Spleen (tissue), 7 donors: ENCODE data around the gene CLPX.

Experiments
- POLR2A ChIP-seq, 3 donors: fragments of 450-650 bp; IDR thresholded peaks; one replicate each; pipeline ENCODE4 v1.5.1; 2017; ENCODE audit warnings: antibody characterized with exemption in 3 of 3, mild to moderate bottlenecking in 1 of 3
- POLR2AphosphoS5 ChIP-seq, 3 donors: sonication (generic); formaldehyde crosslinking; IDR thresholded peaks; one replicate each; pipeline ENCODE4 v1.5.1; 2017; ENCODE audit warnings: antibody characterized with exemption in 3 of 3
- TF ChIP-seq, protein P1 (sequence below), 11 experiments: fragments of 200-600 bp in 7 of 11; fragments of 450-650 bp in 4 of 11; sonication (generic) in 4 of 11; IDR thresholded peaks in 8 of 11; conservative IDR thresholded peaks in 3 of 11; 1 replicate in 7 of 11; 2 replicates in 4 of 11; pipeline versions ENCODE4 v1.4.0 to v1.8.0; 2016 to 2021; ENCODE audit warnings: antibody characterized with exemption in 11 of 11, inconsistent platforms in 4 of 11, mild to moderate bottlenecking in 1 of 11
- donor health status: DM: no; HTN: no; CAD: no; lungs with moderate emphysema.
- donor health status: DM: no; HTN: no; CAD: no.
- donor health status: DM: no; HTN: no; CAD: no.

DNA sequence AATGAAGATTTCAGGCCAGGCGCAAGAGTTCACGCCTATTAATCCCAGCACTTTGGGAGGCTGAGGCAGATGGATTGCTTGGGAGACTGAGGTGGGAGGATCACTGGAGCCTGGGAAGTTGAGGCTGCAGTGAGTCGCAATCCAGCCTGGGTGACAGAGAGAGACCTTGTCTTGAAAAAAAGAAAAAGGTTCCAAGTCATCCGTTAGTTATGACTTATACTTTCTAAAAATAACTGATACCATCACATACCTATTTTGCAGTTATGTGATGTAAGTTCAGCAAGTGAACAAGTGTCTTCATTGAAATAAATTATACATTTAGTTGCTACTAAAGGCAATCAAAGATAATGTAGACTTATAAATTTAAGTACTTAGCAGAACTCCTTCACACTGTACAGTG, 22.1 kb downstream of the CLPX start:
- TF ChIP-seq, protein P1, sequence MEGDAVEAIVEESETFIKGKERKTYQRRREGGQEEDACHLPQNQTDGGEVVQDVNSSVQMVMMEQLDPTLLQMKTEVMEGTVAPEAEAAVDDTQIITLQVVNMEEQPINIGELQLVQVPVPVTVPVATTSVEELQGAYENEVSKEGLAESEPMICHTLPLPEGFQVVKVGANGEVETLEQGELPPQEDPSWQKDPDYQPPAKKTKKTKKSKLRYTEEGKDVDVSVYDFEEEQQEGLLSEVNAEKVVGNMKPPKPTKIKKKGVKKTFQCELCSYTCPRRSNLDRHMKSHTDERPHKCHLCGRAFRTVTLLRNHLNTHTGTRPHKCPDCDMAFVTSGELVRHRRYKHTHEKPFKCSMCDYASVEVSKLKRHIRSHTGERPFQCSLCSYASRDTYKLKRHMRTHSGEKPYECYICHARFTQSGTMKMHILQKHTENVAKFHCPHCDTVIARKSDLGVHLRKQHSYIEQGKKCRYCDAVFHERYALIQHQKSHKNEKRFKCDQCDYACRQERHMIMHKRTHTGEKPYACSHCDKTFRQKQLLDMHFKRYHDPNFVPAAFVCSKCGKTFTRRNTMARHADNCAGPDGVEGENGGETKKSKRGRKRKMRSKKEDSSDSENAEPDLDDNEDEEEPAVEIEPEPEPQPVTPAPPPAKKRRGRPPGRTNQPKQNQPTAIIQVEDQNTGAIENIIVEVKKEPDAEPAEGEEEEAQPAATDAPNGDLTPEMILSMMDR (IDR thresholded peaks at IDR 0.05 in 8 of 11, conservative IDR thresholded peaks at IDR 0.05 in 3 of 11) = no peak
- no peak for TF ChIP-seq POLR2AphosphoS5 (IDR thresholded peaks at IDR 0.05)
- TF ChIP-seq POLR2A (IDR thresholded peaks at IDR 0.05) = no peak
